Small intestine (tissue), 7 donors: ENCODE data around the gene FHIT. TPM values are rescaled to one million over a fixed set of nuclear protein-coding genes. Genes with fewer than 3 reads are reported as not detected.
"Not testable (repeated sequence)": the region's sequence is repeated elsewhere in the genome, so short reads cannot be mapped to it uniquely, and the experiment has no call there.

Experiments used
- DNase-seq, 2 donors: peaks; one replicate each; pipeline versions ENCODE4 v3.0.0 to v3.0.0-alpha.2; 2013
- FAIRE-seq: peaks from 2 replicates; lab custom pipeline; 2012; peaks lifted over from hg19 to GRCh38; lab: Jason Lieb, UNC
- H3K27ac ChIP-seq, 3 donors: one replicate each; pipeline ENCODE4 v1.5.1; 2013; ENCODE audit warnings: low read length in 2 of 3, mild to moderate bottlenecking in 2 of 3, control low read depth in 1 of 3, inconsistent platforms in 1 of 3, low read depth in 1 of 3, moderate library complexity in 1 of 3
- H3K27me3 ChIP-seq, 3 donors: one replicate each; pipeline ENCODE4 v1.6.1; 2013; ENCODE audit warnings: low read length in 3 of 3, inconsistent platforms in 1 of 3; ENCODE audit not compliant: control insufficient read depth in 3 of 3, insufficient read depth in 3 of 3
- H3K36me3 ChIP-seq, 3 donors: one replicate each; pipeline ENCODE4 v1.6.1; 2013; ENCODE audit warnings: low read length in 3 of 3, inconsistent platforms in 1 of 3, low read depth in 1 of 3, mild to moderate bottlenecking in 1 of 3, moderate library complexity in 1 of 3; ENCODE audit not compliant: control insufficient read depth in 3 of 3, insufficient read depth in 2 of 3
- H3K4me1 ChIP-seq, 3 donors: one replicate each; pipeline ENCODE4 v1.6.1; 2013; ENCODE audit warnings: low read length in 2 of 3, inconsistent platforms in 1 of 3, low read depth in 1 of 3, mild to moderate bottlenecking in 1 of 3, moderate library complexity in 1 of 3; ENCODE audit not compliant: control insufficient read depth in 3 of 3, insufficient read depth in 2 of 3
- H3K4me3 ChIP-seq, 3 donors: one replicate each; pipeline ENCODE4 v1.5.1; 2013; ENCODE audit warnings: low read length in 3 of 3, control low read depth in 1 of 3, inconsistent platforms in 1 of 3, low read depth in 1 of 3, mild to moderate bottlenecking in 1 of 3, moderate library complexity in 1 of 3
- H3K9me3 ChIP-seq, 2 donors: one replicate each; pipeline ENCODE4 v1.6.1; 2013; ENCODE audit warnings: low read depth in 1 of 2, low read length in 1 of 2; ENCODE audit not compliant: control insufficient read depth in 2 of 2, insufficient read depth in 1 of 2
- WGBS, 3 donors: extraction: QIAGEN DNeasy Blood & Tissue Kit; methylation state at CpG; one replicate each; pipeline ENCODE4 v1.1.7; 2013; 5-methylcytosine and 5-hydroxymethylcytosine counted together
- polyA plus RNA-seq, 4 donors: library from polyadenylated mRNA; stranded (reverse) in 3 of 4; unstranded in 1 of 4; fragments of 200-250 nt in 3 of 4; fragments of 120-200 nt in 1 of 4; gene quantifications; one replicate each; pipeline versions ENCODE4 v1.2.1 to v1.2.3, GENCODE V29; 2013
- donor health status: healthy with polysubstance abuse.
- donor health status: control.
- donor health status: control.
- donor health status: Bipolar disorder and iron deficiency.
- donor health status: healthy.

FHIT gene
- polyA plus RNA-seq, 4 donors: 4.4 to 30.4 (median 7.0) TPM

DNA sequence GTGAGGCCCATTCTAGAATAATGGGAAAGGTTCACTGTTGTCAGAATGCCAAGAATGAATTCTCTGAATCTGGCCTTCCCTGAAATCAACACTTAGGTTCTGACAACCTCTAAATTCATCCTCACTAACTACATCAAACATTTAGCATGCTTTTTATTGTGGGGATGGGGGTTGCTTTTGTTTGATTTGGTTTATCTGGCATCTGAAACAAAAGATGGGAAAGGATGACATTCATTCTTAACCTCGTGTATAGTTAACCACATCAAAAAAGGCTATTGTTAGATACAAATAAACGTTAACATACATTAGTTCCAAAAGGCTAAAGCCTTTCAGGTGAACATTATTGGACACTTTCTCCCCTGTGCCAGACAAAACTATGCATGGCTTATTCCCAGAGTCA is 357.3 kb downstream of the FHIT start:
- 52 to 59% (median 56%) methylated on average over 2 of the region's 2 CpGs for WGBS, 3 donors
- FAIRE-seq: no peak
- no peak overlapping the region for H3K4me3 ChIP-seq

DNA sequence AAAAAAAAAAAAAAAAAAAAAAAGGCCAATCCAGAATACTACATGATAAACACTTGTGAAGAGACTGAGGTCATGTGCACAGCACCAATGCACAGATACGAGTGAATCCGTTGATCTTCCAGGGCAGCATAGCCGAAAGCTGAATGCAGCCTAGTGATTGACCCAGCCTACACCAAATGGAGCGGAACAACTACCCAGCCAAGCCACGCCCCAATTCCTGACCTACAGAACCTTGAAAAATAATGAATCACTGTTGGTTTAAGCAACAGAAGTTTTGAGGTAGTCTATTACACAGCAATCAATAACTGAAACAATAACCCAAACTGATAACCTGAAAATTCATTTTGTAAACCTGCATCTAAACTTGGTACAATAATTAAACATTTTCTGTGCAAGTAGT is 361.0 kb downstream of the FHIT start:
- H3K27ac ChIP-seq: no peak overlapping the region
- H3K4me3 ChIP-seq: no peak overlapping the region
- no peak for FAIRE-seq
- no peaks in the 10 kb centered on the region for H3K27me3 ChIP-seq
- WGBS, 3 donors: 72 to 79% (median 75%) methylated on average over 5 of the region's 5 CpGs
- H3K4me1 ChIP-seq: no peaks in the 10 kb centered on the region
- H3K9me3 ChIP-seq: no peaks in the 10 kb centered on the region
- no peaks in the 10 kb centered on the region for H3K36me3 ChIP-seq
- DNase-seq: no peak

More for the DNA sequence above, 357.3 kb downstream of the FHIT start:
- H3K36me3 ChIP-seq: no peaks in the 10 kb centered on the region
- no peaks in the 10 kb centered on the region for H3K4me1 ChIP-seq
- H3K9me3 ChIP-seq: no peaks in the 10 kb centered on the region
- no peaks in the 10 kb centered on the region for H3K27me3 ChIP-seq
- no peak for DNase-seq
- no peak overlapping the region for H3K27ac ChIP-seq

GRCh38 chr3:60888952-60889351 is 362.3 kb downstream of the FHIT start:
- H3K36me3 ChIP-seq, H3K4me1 ChIP-seq, FAIRE-seq, DNase-seq, H3K4me3 ChIP-seq, H3K9me3 ChIP-seq, H3K27me3 ChIP-seq, H3K27ac ChIP-seq: not testable (repeated sequence)
- 94 to 96% (median 96%) methylated on average over 10 of the region's 10 CpGs for WGBS, 3 donors

DNA sequence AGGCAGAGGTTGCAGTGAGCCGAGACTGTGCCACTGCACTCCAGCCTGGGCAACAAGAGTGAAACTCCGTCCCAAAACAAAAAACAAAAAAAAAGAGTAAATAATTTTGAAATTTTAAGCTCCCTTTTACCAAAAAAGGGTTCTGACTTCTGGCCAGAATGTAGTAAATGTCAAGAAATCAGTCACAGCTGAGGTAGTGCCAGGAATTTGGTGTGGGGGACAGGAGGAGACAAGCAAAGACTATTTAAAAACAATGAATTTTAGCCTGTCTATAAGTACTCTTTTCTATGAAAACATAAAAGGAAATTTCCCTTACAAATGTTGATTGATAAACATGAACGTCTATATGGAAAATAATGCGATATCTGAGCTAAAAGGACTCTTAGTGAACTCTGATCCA is 363.7 kb downstream of the FHIT start:
- WGBS, 3 donors: 90 to 97% (median 92%) methylated on average over 4 of the region's 4 CpGs
- FAIRE-seq: no peak
- Histone ChIP-seq H3K27me3 (no peaks in the 10 kb centered on the region), H3K4me3 (no peak overlapping the region), H3K9me3 (no peaks in the 10 kb centered on the region), H3K4me1 (no peaks in the 10 kb centered on the region), H3K36me3 (no peaks in the 10 kb centered on the region), H3K27ac (no peak overlapping the region)
- DNase-seq: no peak

- H3K36me3 ChIP-seq: no peaks in the 10 kb centered on the region
- no peaks in the 10 kb centered on the region for H3K4me1 ChIP-seq
- no peaks in the 10 kb centered on the region for H3K27me3 ChIP-seq
- H3K27ac ChIP-seq: no peak overlapping the region
- H3K9me3 ChIP-seq: no peaks in the 10 kb centered on the region
- no peak for FAIRE-seq
- H3K4me3 ChIP-seq: no peak overlapping the region
- 54 to 68% (median 63%) methylated on average over 1 of the region's 1 CpG for WGBS, 3 donors
- no peak for DNase-seq
Observed at GRCh38 chr3:60886518-60886917, 364.7 kb downstream of the FHIT start.

GRCh38 chr3:60884005-60884404 is 367.2 kb downstream of the FHIT start:
- Histone ChIP-seq H3K36me3 (no peaks in the 10 kb centered on the region), H3K27me3 (no peaks in the 10 kb centered on the region), H3K9me3 (peaks cover 0 to 4% of the 10 kb centered on the region in 2 donors), H3K27ac (no peak overlapping the region), H3K4me3 (no peak overlapping the region), H3K4me1 (no peaks in the 10 kb centered on the region)
- WGBS, 3 donors: 65 to 76% (median 75%) methylated on average over 2 of the region's 2 CpGs
- no peak for FAIRE-seq
- no peak for DNase-seq

DNA sequence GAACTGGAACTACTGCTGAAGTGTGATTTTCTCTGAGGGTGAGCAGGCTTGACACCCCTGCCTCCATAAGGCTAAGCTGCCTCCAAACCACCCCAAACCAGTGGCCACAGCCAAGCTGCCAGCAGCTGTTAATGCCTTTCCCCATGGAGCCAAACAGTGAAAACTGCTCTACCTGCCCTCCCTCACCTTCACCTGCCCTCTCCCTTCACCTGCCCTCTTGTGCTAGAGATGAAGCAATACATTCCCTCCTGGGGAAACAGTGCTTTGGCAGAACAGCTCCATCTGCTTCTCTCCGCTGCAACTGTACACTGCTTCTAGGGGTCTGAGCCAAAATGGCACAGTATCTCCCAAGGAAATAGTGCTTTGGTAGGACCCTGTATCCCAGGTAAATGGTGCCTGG is 374.1 kb downstream of the FHIT start:
- 93 to 100% (median 99%) methylated on average over 1 of the region's 1 CpG for WGBS, 3 donors

GRCh38 chr3:60870396-60870795 is 380.9 kb downstream of the FHIT start:
- Histone ChIP-seq H3K36me3 (no peaks in the 10 kb centered on the region), H3K9me3 (no peaks in the 10 kb centered on the region), H3K27me3 (no peaks in the 10 kb centered on the region), H3K4me1 (no peaks in the 10 kb centered on the region), H3K27ac (no peak overlapping the region), H3K4me3 (no peak overlapping the region)
- DNase-seq (no peak), FAIRE-seq (no peak)
- 90 to 97% (median 96%) methylated on average over 3 of the region's 3 CpGs for WGBS, 3 donors

More for the DNA sequence above, 374.1 kb downstream of the FHIT start:
- H3K4me1 ChIP-seq: no peaks in the 10 kb centered on the region
- no peak overlapping the region for H3K4me3 ChIP-seq
- H3K9me3 ChIP-seq: peaks cover 0 to 7% of the 10 kb centered on the region in 2 donors
- no peaks in the 10 kb centered on the region for H3K36me3 ChIP-seq
- H3K27ac ChIP-seq: no peak overlapping the region
- FAIRE-seq (no peak), DNase-seq (no peak)
- no peaks in the 10 kb centered on the region for H3K27me3 ChIP-seq

DNA sequence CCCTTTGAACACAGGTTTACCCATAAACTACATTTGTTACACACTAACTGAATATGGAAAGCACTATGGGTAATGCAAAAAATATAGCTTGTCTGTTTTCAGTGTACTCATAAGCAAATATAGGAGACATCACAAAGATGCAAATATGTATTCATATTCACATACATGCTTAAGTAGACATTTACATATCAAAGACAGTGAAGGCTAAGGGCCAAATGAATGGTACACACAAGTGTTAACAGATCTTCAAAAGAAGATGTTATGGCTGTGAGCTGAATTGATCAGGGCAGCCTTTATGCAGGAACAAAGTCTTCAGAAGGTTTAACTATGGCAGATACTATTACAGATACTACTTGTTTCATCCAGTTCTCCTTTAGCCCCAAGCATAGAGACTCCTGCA is 384.1 kb downstream of the FHIT start:
- no peaks in the 10 kb centered on the region for H3K36me3 ChIP-seq
- H3K4me3 ChIP-seq: no peak overlapping the region
- FAIRE-seq (no peak), DNase-seq (no peak)
- H3K27me3 ChIP-seq: no peaks in the 10 kb centered on the region
- peaks cover 0 to 3% of the 10 kb centered on the region in 2 donors for H3K9me3 ChIP-seq
- no peaks in the 10 kb centered on the region for H3K4me1 ChIP-seq
- H3K27ac ChIP-seq: no peak overlapping the region
